T-helper 2 cell treated with Interferon-gamma antibody and Interleukin-4, amounts not matched to agents 100 ng/mL and 5 ng/mL, for 36 hours (primary cell): ENCODE data around the gene C1orf52. TPM values are rescaled to one million over a fixed set of nuclear protein-coding genes. Genes with fewer than 3 reads are reported as not detected.
"Not testable (repeated sequence)": the region's sequence is repeated elsewhere in the genome, so short reads cannot be mapped to it uniquely, and the experiment has no call there.

ENCODE experiments used
- intact Hi-C: fragments of 100-400 bp; cut with micrococcal nuclease; formaldehyde crosslinking; loops from one replicate; pipeline ENCODE4 v1.15.1; 2023
- total RNA-seq: library from RNA; stranded (reverse); gene quantifications from 2 replicates; pipeline ENCODE4 v1.2.3, GENCODE V29; 2022

Gene C1orf52
- total RNA-seq, 1 donor from 2014 or later = 22.3 TPM

- intact Hi-C loops = loop anchor here (5.0 to 10.0 kb wide), 5 partner anchors 772 to 1425 kb away; partner anchors contain the start of genes GNG5, ODF2L, SAMD13 and SH3GLB1
Observed at GRCh38 chr1:85279458-85280080, 20.1 kb upstream of the C1orf52 start.

GRCh38 chr1:85278853-85279314 lies 19.4 kb upstream of the C1orf52 start:
- intact Hi-C loops = loop anchor here (5.0 to 10.0 kb wide), 5 partner anchors 772 to 1426 kb away; partner anchors contain the start of genes GNG5, ODF2L, SAMD13 and SH3GLB1

GRCh38 chr1:85277802-85278201 lies 18.3 kb upstream of the C1orf52 start:
- intact Hi-C loops = loop anchor here (2.0 to 10.0 kb wide), 7 partner anchors 587 to 1637 kb away; partner anchors contain the start of genes GNG5, HS2ST1, ODF2L and SAMD13

- intact Hi-C loops = loop anchor here (1.0 to 10.0 kb wide), 14 partner anchors 18 to 1638 kb away; partner anchors contain the start of genes C1orf52, CTBS, GNG5 and HS2ST1
Observed at GRCh38 chr1:85276978-85277639, 17.6 kb upstream of the C1orf52 start.

- intact Hi-C loops = loop anchor here (1.0 to 10.0 kb wide), 14 partner anchors 17 to 1638 kb away; partner anchors contain the start of genes C1orf52, CTBS, GNG5 and HS2ST1
Observed at GRCh38 chr1:85276215-85276977, 16.9 kb upstream of the C1orf52 start, which contains the start of gene BCL10. Gene BCL10, minus strand, starts transcription at chr1:85276632. Its CDS starts 280 bp downstream, at chr1:85276352.

GRCh38 chr1:85275701-85276214 lies 16.3 kb upstream of the C1orf52 start:
- intact Hi-C loops = loop anchor here (1.0 to 10.0 kb wide), 14 partner anchors 16 to 1639 kb away; partner anchors contain the start of genes C1orf52, CTBS, GNG5 and HS2ST1

- intact Hi-C loops = loop anchor here (5.0 to 10.0 kb wide), 5 partner anchors 768 to 1430 kb away; partner anchors contain the start of genes GNG5, ODF2L, SAMD13 and SH3GLB1
Observed at GRCh38 chr1:85274969-85275453, 15.5 kb upstream of the C1orf52 start.

- intact Hi-C loops = loop anchor here (10.0 kb wide), 3 partner anchors 839 to 1431 kb away; partner anchors contain the start of genes ODF2L and SH3GLB1
Observed at GRCh38 chr1:85273397-85273796, 13.9 kb upstream of the C1orf52 start.

GRCh38 chr1:85268801-85269585 lies 9.5 kb upstream of the C1orf52 start:
- intact Hi-C loops = no loop called here

GRCh38 chr1:85267313-85267712 lies 7.9 kb upstream of the C1orf52 start:
- intact Hi-C loops = no loop called here

GRCh38 chr1:85264150-85264549 lies 4.7 kb upstream of the C1orf52 start:
- intact Hi-C loops = no loop called here

GRCh38 chr1:85262985-85263384 lies 3.5 kb upstream of the C1orf52 start:
- intact Hi-C loops = no loop called here

- intact Hi-C loops = loop anchor here (1.0 to 10.0 kb wide), 10 partner anchors 16 to 1118 kb away; partner anchors contain the start of genes BCL10, CTBS, GNG5 and PRKACB
Observed at GRCh38 chr1:85259912-85260274, 431 bp upstream of the C1orf52 start.

GRCh38 chr1:85258536-85259117 lies 835 bp downstream of the C1orf52 start:
- intact Hi-C loops = loop anchor here (1.0 to 10.0 kb wide), 10 partner anchors 18 to 1116 kb away; partner anchors contain the start of genes BCL10, CTBS, GNG5 and PRKACB

GRCh38 chr1:85249042-85249441 lies 10.4 kb downstream of the C1orf52 start:
- intact Hi-C loops = not testable (repeated sequence)

- intact Hi-C loops = no loop called here
Observed at GRCh38 chr1:85245891-85246290, 13.6 kb downstream of the C1orf52 start.

- intact Hi-C loops = no loop called here
Observed at GRCh38 chr1:85245456-85245855, 14.0 kb downstream of the C1orf52 start.

GRCh38 chr1:85244271-85245061 lies 15.0 kb downstream of the C1orf52 start:
- intact Hi-C loops = loop anchor here (5.0 kb wide), 1 partner anchor 217 kb away; no protein-coding TSS in a partner anchor
